ENCODE results near the gene KIFC3. TPM values are rescaled to one million over a fixed set of nuclear protein-coding genes. Genes with fewer than 3 reads are reported as not detected.
"Not testable (repeated sequence)": the region's sequence is repeated elsewhere in the genome, so short reads cannot be mapped to it uniquely, and the experiment has no call there.

Gene KIFC3
- total RNA-seq, 1 donor from 2014 or later: 96.9 TPM

GRCh38 chr16:57730771-57731730 lies 71.2 kb downstream of the KIFC3 start:
- Mint-ChIP-seq H3K4me1 (ENCODE audit: low read depth, unreplicated experiment) (peaks cover under 1% of the 10 kb centered on the region), H3K36me3 (ENCODE audit: low read depth, unreplicated experiment) (peaks cover 4% of the 10 kb centered on the region), H3K27ac (ENCODE audit: unreplicated experiment) (no peak overlapping the region), H3K4me3 (ENCODE audit: unreplicated experiment) (no peak overlapping the region), H3K27me3 (ENCODE audit: low read depth, unreplicated experiment) (peaks cover 2% of the 10 kb centered on the region), H3K9me3 (ENCODE audit: unreplicated experiment) (no peaks in the 10 kb centered on the region)
- TF ChIP-seq EZH2 (IDR thresholded peaks at IDR 0.05; ENCODE audit: insufficient read depth, low read length): no peak
- TF ChIP-seq CTCF (IDR thresholded peaks at IDR 0.05; ENCODE audit: insufficient read depth, low read depth, low read length): no peak
- no peak overlapping the region for H3K9ac ChIP-seq (ENCODE audit: low read length)
- H3K4me3 ChIP-seq (ENCODE audit: insufficient read depth, low read depth, low read length): no peak overlapping the region
- FAIRE-seq (no peak), DNase-seq (ENCODE audit: low read depth) (no peak)
- peaks cover 9% of the 10 kb centered on the region for H3K4me1 ChIP-seq (ENCODE audit: insufficient read depth, low read length)
- H2AFZ ChIP-seq (ENCODE audit: low read depth, low read length): no peak overlapping the region
- no peak overlapping the region for H3K27ac ChIP-seq (ENCODE audit: low read depth, low read length)
- H3K36me3 ChIP-seq (ENCODE audit: insufficient read depth, low read length): no peaks in the 10 kb centered on the region
- no peak overlapping the region for H3K4me2 ChIP-seq (ENCODE audit: low read length)
- H3K9me3 ChIP-seq (ENCODE audit: insufficient read depth, low read depth, low read length): no peaks in the 10 kb centered on the region
- no peaks in the 10 kb centered on the region for H4K20me1 ChIP-seq (ENCODE audit: insufficient read depth, low read length)
- H3K79me2 ChIP-seq (ENCODE audit: insufficient read depth, low read length): no peaks in the 10 kb centered on the region
- no peaks in the 10 kb centered on the region for H3K27me3 ChIP-seq (ENCODE audit: insufficient read depth, low read length)

- H3K4me3 Mint-ChIP-seq (ENCODE audit: unreplicated experiment); H3K36me3 ChIP-seq (ENCODE audit: insufficient read depth, low read length); DNase-seq (ENCODE audit: low read depth); H3K9me3 Mint-ChIP-seq (ENCODE audit: unreplicated experiment); H3K79me2 ChIP-seq (ENCODE audit: insufficient read depth, low read length); FAIRE-seq; H3K9me3 ChIP-seq (ENCODE audit: insufficient read depth, low read depth, low read length); H3K9ac ChIP-seq (ENCODE audit: low read length); H3K27me3 Mint-ChIP-seq (ENCODE audit: low read depth, unreplicated experiment); H3K27ac ChIP-seq (ENCODE audit: low read depth, low read length); H2AFZ ChIP-seq (ENCODE audit: low read depth, low read length); H3K36me3 Mint-ChIP-seq (ENCODE audit: low read depth, unreplicated experiment); H3K27me3 ChIP-seq (ENCODE audit: insufficient read depth, low read length); H4K20me1 ChIP-seq (ENCODE audit: insufficient read depth, low read length); H3K4me3 ChIP-seq (ENCODE audit: insufficient read depth, low read depth, low read length); H3K4me2 ChIP-seq (ENCODE audit: low read length); H3K4me1 Mint-ChIP-seq (ENCODE audit: low read depth, unreplicated experiment); H3K4me1 ChIP-seq (ENCODE audit: insufficient read depth, low read length); H3K27ac Mint-ChIP-seq (ENCODE audit: unreplicated experiment): not testable (repeated sequence)
Observed at GRCh38 chr16:57729852-57730251, 72.4 kb downstream of the KIFC3 start.

GRCh38 chr16:57729182-57729484 lies 73.2 kb downstream of the KIFC3 start:
- Histone ChIP-seq H2AFZ (ENCODE audit: low read depth, low read length) (no peak overlapping the region), H3K27ac (ENCODE audit: low read depth, low read length) (no peak overlapping the region), H4K20me1 (ENCODE audit: insufficient read depth, low read length) (no peaks in the 10 kb centered on the region), H3K4me2 (ENCODE audit: low read length) (no peak overlapping the region), H3K4me1 (ENCODE audit: insufficient read depth, low read length) (no peaks in the 10 kb centered on the region), H3K9ac (ENCODE audit: low read length) (no peak overlapping the region), H3K9me3 (ENCODE audit: insufficient read depth, low read depth, low read length) (no peaks in the 10 kb centered on the region), H3K4me3 (ENCODE audit: insufficient read depth, low read depth, low read length) (no peak overlapping the region), H3K36me3 (ENCODE audit: insufficient read depth, low read length) (no peaks in the 10 kb centered on the region), H3K27me3 (ENCODE audit: insufficient read depth, low read length) (no peaks in the 10 kb centered on the region), H3K79me2 (ENCODE audit: insufficient read depth, low read length) (no peaks in the 10 kb centered on the region)
- FAIRE-seq: no peak
- H3K27ac Mint-ChIP-seq (ENCODE audit: unreplicated experiment): no peak overlapping the region
- no peak overlapping the region for H3K4me3 Mint-ChIP-seq (ENCODE audit: unreplicated experiment)
- no peaks in the 10 kb centered on the region for H3K4me1 Mint-ChIP-seq (ENCODE audit: low read depth, unreplicated experiment)
- TF ChIP-seq EZH2 (IDR thresholded peaks at IDR 0.05; ENCODE audit: insufficient read depth, low read length): no peak
- TF ChIP-seq CTCF (IDR thresholded peaks at IDR 0.05; ENCODE audit: insufficient read depth, low read depth, low read length): no peak
- peaks cover 6% of the 10 kb centered on the region for H3K27me3 Mint-ChIP-seq (ENCODE audit: low read depth, unreplicated experiment)
- no peaks in the 10 kb centered on the region for H3K9me3 Mint-ChIP-seq (ENCODE audit: unreplicated experiment)
- DNase-seq (ENCODE audit: low read depth): no peak
- peaks cover 2% of the 10 kb centered on the region for H3K36me3 Mint-ChIP-seq (ENCODE audit: low read depth, unreplicated experiment)
